Neural progenitor cell (in vitro differentiated cells): ENCODE data around the gene AATK. TPM values are rescaled to one million over a fixed set of nuclear protein-coding genes. Genes with fewer than 3 reads are reported as not detected.

ENCODE experiments used
- DNase-seq: peaks from one replicate; pipeline ENCODE4 v3.0.0-alpha.2; 2016; ENCODE audit warnings: low spot score
- H2AFZ ChIP-seq: fragments of 200-600 bp; sonication (generic); replicated peaks from 2 replicates; pipeline ENCODE4 v1.6.1; 2016; ENCODE audit warnings: antibody characterized with exemption
- H3F3A ChIP-seq: fragments of 200-600 bp; sonication (generic); 2 replicates; pipeline ENCODE4 v1.6.1; 2016; ENCODE audit warnings: antibody characterized with exemption, low read depth
- H3K27ac ChIP-seq: fragments of 200-600 bp; sonication (generic); 2 replicates; pipeline ENCODE4 v1.5.1; 2016; ENCODE audit warnings: mild to moderate bottlenecking
- H3K27me3 ChIP-seq: fragments of 200-600 bp; sonication (generic); 2 replicates; pipeline ENCODE4 v1.6.1; 2016; ENCODE audit warnings: mild to moderate bottlenecking, moderate library complexity
- H3K36me3 ChIP-seq: fragments of 200-600 bp; sonication (generic); 2 replicates; pipeline ENCODE4 v1.5.1; 2016
- H3K4me1 ChIP-seq: fragments of 200-600 bp; sonication (generic); 2 replicates; pipeline ENCODE4 v1.6.1; 2016; ENCODE audit warnings: mixed run types
- H3K4me2 ChIP-seq: fragments of 200-600 bp; sonication (generic); 2 replicates; pipeline ENCODE4 v1.6.1; 2016
- H3K4me3 ChIP-seq: fragments of 200-600 bp; sonication (generic); 2 replicates; pipeline ENCODE4 v1.5.1; 2016
- H3K79me2 ChIP-seq: fragments of 200-600 bp; sonication (generic); 2 replicates; pipeline ENCODE4 v1.6.1; 2016; ENCODE audit warnings: low read depth
- H3K9ac ChIP-seq: fragments of 200-600 bp; sonication (generic); 2 replicates; pipeline ENCODE4 v1.6.1; 2016
- H3K9me3 ChIP-seq: fragments of 200-600 bp; sonication (generic); 2 replicates; pipeline ENCODE4 v1.5.1; 2016; ENCODE audit warnings: low read depth
- H4K20me1 ChIP-seq: fragments of 200-600 bp; sonication (generic); 2 replicates; pipeline ENCODE4 v1.6.1; 2016; ENCODE audit warnings: low read depth
- H3K27ac Mint-ChIP-seq: 3 replicates; pipeline ENCODE4 v1.8.0; 2021; ENCODE audit warnings: mixed read lengths
- H3K27me3 Mint-ChIP-seq: 2 replicates; pipeline ENCODE4 v1.8.0; 2022; ENCODE audit warnings: low read depth, mild to moderate bottlenecking, inconsistent platforms, moderate library complexity, mixed read lengths; ENCODE audit not compliant: insufficient read depth
- H3K36me3 Mint-ChIP-seq: 3 replicates; pipeline ENCODE4 v1.8.0; 2021; ENCODE audit warnings: mixed read lengths
- H3K4me1 Mint-ChIP-seq: 3 replicates; pipeline ENCODE4 v1.8.0; 2021; ENCODE audit warnings: mixed read lengths
- H3K4me3 Mint-ChIP-seq: 3 replicates; pipeline ENCODE4 v1.8.0; 2021; ENCODE audit warnings: mild to moderate bottlenecking, moderate library complexity, mixed read lengths
- H3K9me3 Mint-ChIP-seq: 3 replicates; pipeline ENCODE4 v1.8.0; 2020; ENCODE audit warnings: mixed read lengths
- CTCF ChIP-seq: fragments of 200-600 bp; sonication (generic); IDR thresholded peaks from 2 replicates; pipeline ENCODE4 v1.5.1; 2017; ENCODE audit warnings: antibody characterized with exemption, mild to moderate bottlenecking
- EZH2 ChIP-seq: fragments of 200-600 bp; sonication (generic); IDR thresholded peaks from 2 replicates; pipeline ENCODE4 v1.6.1; 2017; ENCODE audit warnings: antibody characterized with exemption, mild to moderate bottlenecking, moderate library complexity
- EZH2phosphoT487 ChIP-seq: fragments of 200-600 bp; sonication (generic); IDR thresholded peaks from 2 replicates; pipeline ENCODE4 v1.6.1; 2017; ENCODE audit warnings: antibody characterized with exemption
- total RNA-seq: library from RNA; depleted of rRNA; stranded (reverse); fragments of >200 nt; gene quantifications from 2 replicates; pipeline ENCODE4 v1.2.3, GENCODE V29; 2015; ENCODE audit warnings: low replicate concordance

Gene AATK
- total RNA-seq, 1 donor from 2014 or later = 0.32 TPM

- H3K27me3 Mint-ChIP-seq = peaks cover 19% of the 10 kb centered on the region
- Histone ChIP-seq H3K27ac (no peak overlapping the region), H3K4me1 (peaks cover 18% of the 10 kb centered on the region)
These were observed 89.8 kb downstream of the AATK start for GRCh38 chr17:81076141-81076679.

GRCh38 chr17:81075307-81075706 is 90.7 kb downstream of the AATK start:
- H4K20me1 ChIP-seq = peaks cover 25% of the 10 kb centered on the region
- no peaks in the 10 kb centered on the region for H3K79me2 ChIP-seq
- H3K4me1 ChIP-seq = peaks cover 17% of the 10 kb centered on the region
- H3K9me3 ChIP-seq = no peaks in the 10 kb centered on the region
- peaks cover 19% of the 10 kb centered on the region for H3K27me3 Mint-ChIP-seq
- no peak overlapping the region for H3K4me3 ChIP-seq
- H3K36me3 ChIP-seq = no peaks in the 10 kb centered on the region
- no peak overlapping the region for H3K9ac ChIP-seq
- no peak overlapping the region for H3K4me3 Mint-ChIP-seq
- H3K4me1 Mint-ChIP-seq = peaks cover 57% of the 10 kb centered on the region
- no peaks in the 10 kb centered on the region for H3K27me3 ChIP-seq
- H3K27ac Mint-ChIP-seq = peak overlapping the region; percentile 90
- no peaks in the 10 kb centered on the region for H3K9me3 Mint-ChIP-seq
- H2AFZ ChIP-seq = no peak overlapping the region
- H3K36me3 Mint-ChIP-seq = peaks cover 22% of the 10 kb centered on the region
- no peak overlapping the region for H3K4me2 ChIP-seq
- DNase-seq = no peak
- TF ChIP-seq EZH2 = no peak
- TF ChIP-seq CTCF = no peak
- TF ChIP-seq EZH2phosphoT487 = no peak
- H3K27ac ChIP-seq = no peak overlapping the region
- H3F3A ChIP-seq = no peaks in the 10 kb centered on the region

More at GRCh38 chr17:81076141-81076679, 89.8 kb downstream of the AATK start:
- H3K36me3 Mint-ChIP-seq = peaks cover 22% of the 10 kb centered on the region
- no peak overlapping the region for H3K4me3 Mint-ChIP-seq
- H4K20me1 ChIP-seq = peaks cover 28% of the 10 kb centered on the region
- no peaks in the 10 kb centered on the region for H3K9me3 Mint-ChIP-seq
- H3K4me1 Mint-ChIP-seq = peaks cover 54% of the 10 kb centered on the region
- H3K27ac Mint-ChIP-seq = no peak overlapping the region
- no peak overlapping the region for H3K9ac ChIP-seq
- H3K27me3 ChIP-seq = no peaks in the 10 kb centered on the region
- no peak overlapping the region for H2AFZ ChIP-seq
- H3K36me3 ChIP-seq = no peaks in the 10 kb centered on the region
- DNase-seq = no peak
- H3F3A ChIP-seq = no peaks in the 10 kb centered on the region
- TF ChIP-seq EZH2 (no peak), EZH2phosphoT487 (no peak), CTCF (no peak)
- H3K79me2 ChIP-seq = no peaks in the 10 kb centered on the region
- H3K9me3 ChIP-seq = no peaks in the 10 kb centered on the region
- H3K4me2 ChIP-seq = no peak overlapping the region
- no peak overlapping the region for H3K4me3 ChIP-seq

GRCh38 chr17:81074875-81075274 is 91.1 kb downstream of the AATK start:
- TF ChIP-seq EZH2 (no peak), CTCF (no peak), EZH2phosphoT487 (no peak)
- Histone ChIP-seq H3K79me2 (no peaks in the 10 kb centered on the region), H3K4me2 (no peak overlapping the region), H3K4me1 (peaks cover 13% of the 10 kb centered on the region), H3K27me3 (no peaks in the 10 kb centered on the region), H3K4me3 (no peak overlapping the region), H2AFZ (no peak overlapping the region), H4K20me1 (peaks cover 24% of the 10 kb centered on the region), H3K27ac (no peak overlapping the region), H3K36me3 (no peaks in the 10 kb centered on the region), H3K9ac (no peak overlapping the region), H3K9me3 (no peaks in the 10 kb centered on the region), H3F3A (no peaks in the 10 kb centered on the region)
- Mint-ChIP-seq H3K4me1 (peaks cover 62% of the 10 kb centered on the region), H3K27me3 (peaks cover 19% of the 10 kb centered on the region), H3K27ac (peak overlapping the region; percentile 42), H3K36me3 (peaks cover 24% of the 10 kb centered on the region), H3K9me3 (no peaks in the 10 kb centered on the region), H3K4me3 (no peak overlapping the region)
- no peak for DNase-seq
